Naive thymus-derived CD4-positive, alpha-beta T cell (primary cell): ENCODE data around the gene RPL39L. TPM values are rescaled to one million over a fixed set of nuclear protein-coding genes. Genes with fewer than 3 reads are reported as not detected.
A peak's percentile ranks its signal among the peaks of the same experiment; 100 is the strongest.

Source experiments
- ATAC-seq: fragments of 150-1000 bp; cut with Tn5 transposase; 2 replicates; pipeline ENCODE4 v1.10.0; 2021; ENCODE audit warnings: mild to moderate bottlenecking, moderate library complexity
- CTCF ChIA-PET: fragments of 350-600 bp; sonication (Branson Sonifier 250); formaldehyde crosslinking; loops from one replicate; lab custom pipeline; 2021; ENCODE audit warnings: antibody characterized with exemption; lab: Charles Lee
- POLR2A ChIA-PET: fragments of 350-600 bp; sonication (Branson Sonifier 250); formaldehyde crosslinking; loops from one replicate; lab custom pipeline; 2021; ENCODE audit warnings: antibody characterized with exemption, inconsistent platforms; lab: Charles Lee
- DNase-seq, 9 donors: peaks; one replicate each; pipeline versions ENCODE4 v3.0.0 to v3.0.0-alpha.2; 2020 to 2022; ENCODE audit warnings: mixed read lengths in 1 of 9
- H3K27ac ChIP-seq: one replicate; pipeline ENCODE4 v1.7.0; 2013; ENCODE audit warnings: mild to moderate bottlenecking, low read depth, low read length, moderate library complexity
- H3K27me3 ChIP-seq, 2 donors: one replicate each; pipeline ENCODE4 v1.7.0; 2013; ENCODE audit warnings: low read length in 2 of 2, mild to moderate bottlenecking in 2 of 2, moderate library complexity in 2 of 2; ENCODE audit not compliant: control insufficient read depth in 2 of 2, insufficient read depth in 2 of 2
- H3K36me3 ChIP-seq, 3 experiments: 1 replicate in 2 of 3; 2 replicates in 1 of 3; pipeline ENCODE4 v1.7.0; 2013; ENCODE audit warnings: low read length in 3 of 3, mild to moderate bottlenecking in 3 of 3, moderate library complexity in 1 of 3; ENCODE audit not compliant: insufficient read depth in 3 of 3, control insufficient read depth in 2 of 3
- H3K4me1 ChIP-seq, 2 donors: one replicate each; pipeline ENCODE4 v1.7.0; 2013; ENCODE audit warnings: low read length in 2 of 2, mild to moderate bottlenecking in 2 of 2, moderate library complexity in 1 of 2; ENCODE audit not compliant: control insufficient read depth in 2 of 2, insufficient read depth in 2 of 2
- H3K4me3 ChIP-seq: 2 replicates; pipeline ENCODE4 v1.7.0; 2013; ENCODE audit warnings: mild to moderate bottlenecking, low read length
- H3K9me3 ChIP-seq, 3 experiments: 1 replicate in 2 of 3; 2 replicates in 1 of 3; pipeline ENCODE4 v1.7.0; 2013; ENCODE audit warnings: low read length in 3 of 3; ENCODE audit not compliant: control insufficient read depth in 2 of 3
- H3K27ac Mint-ChIP-seq, 9 donors: one replicate each; pipeline ENCODE4 v1.8.0; 2020 to 2022; ENCODE audit warnings: mixed read lengths in 9 of 9, mild to moderate bottlenecking in 8 of 9, moderate library complexity in 5 of 9, inconsistent platforms in 2 of 9
- H3K27me3 Mint-ChIP-seq, 5 donors: one replicate each; pipeline ENCODE4 v1.8.0; 2021 to 2022; ENCODE audit warnings: mixed read lengths in 5 of 5, mild to moderate bottlenecking in 1 of 5
- H3K36me3 Mint-ChIP-seq, 5 donors: one replicate each; pipeline ENCODE4 v1.8.0; 2020 to 2022; ENCODE audit warnings: mixed read lengths in 5 of 5, mild to moderate bottlenecking in 3 of 5, inconsistent platforms in 1 of 5
- H3K4me1 Mint-ChIP-seq, 7 donors: one replicate each; pipeline ENCODE4 v1.8.0; 2020 to 2022; ENCODE audit warnings: mixed read lengths in 7 of 7, mild to moderate bottlenecking in 3 of 7, inconsistent platforms in 1 of 7
- H3K4me3 Mint-ChIP-seq, 10 donors: one replicate each; pipeline ENCODE4 v1.8.0; 2020 to 2022; ENCODE audit warnings: mild to moderate bottlenecking in 10 of 10, mixed read lengths in 10 of 10, moderate library complexity in 6 of 10, inconsistent platforms in 2 of 10
- H3K9me3 Mint-ChIP-seq, 11 donors: one replicate each; pipeline ENCODE4 v1.8.0; 2020 to 2022; ENCODE audit warnings: mixed read lengths in 11 of 11, mild to moderate bottlenecking in 4 of 11, inconsistent platforms in 1 of 11, moderate library complexity in 1 of 11
- intact Hi-C, 2 donors: fragments of 100-400 bp; cut with micrococcal nuclease; formaldehyde crosslinking; loops; one replicate each; pipeline ENCODE4 v1.15.1; 2023
- polyA plus RNA-seq, 2 donors: library from polyadenylated mRNA; unstranded; fragments of 300-500 nt; fragmentation: Illumina TruSeq; gene quantifications; one replicate each; pipeline ENCODE4 v1.2.3, GENCODE V29; 2021
- total RNA-seq, 6 experiments: library from RNA in 5 of 6; stranded (reverse) in 5 of 6; gene quantifications; 1 replicate in 5 of 6; 2 replicates in 1 of 6; pipeline ENCODE4 v1.2.3 and lab custom pipeline; 2021 to 2026

The RPL39L gene
- total and polyA plus RNA-seq, 7 experiments from 2014 or later: 0.81 to 14.0 (median 3.5) TPM; not detected in 1

DNA sequence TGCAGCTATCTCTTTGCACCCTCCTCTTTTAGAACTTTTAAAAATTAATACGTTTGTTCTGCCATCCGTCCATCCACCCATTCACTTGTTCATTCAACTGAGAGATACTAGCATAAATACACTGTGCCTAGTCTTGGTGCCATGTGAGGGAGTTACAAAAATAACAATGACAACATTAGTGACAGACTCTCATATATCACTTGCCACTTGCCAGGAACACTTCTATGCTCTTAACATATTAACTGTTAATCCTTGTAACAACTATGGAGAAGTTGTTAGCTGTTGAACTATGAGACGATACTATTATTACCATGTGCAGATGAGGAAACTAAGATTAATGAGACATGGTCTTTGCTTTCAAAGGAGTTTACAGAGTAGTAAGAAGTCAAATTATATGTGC lies 33.6 kb downstream of the RPL39L start:
- no peak for ATAC-seq
- H3K36me3 Mint-ChIP-seq: peaks cover 0 to 2% (median 0%) of the 10 kb centered on the region in 5 donors

DNA sequence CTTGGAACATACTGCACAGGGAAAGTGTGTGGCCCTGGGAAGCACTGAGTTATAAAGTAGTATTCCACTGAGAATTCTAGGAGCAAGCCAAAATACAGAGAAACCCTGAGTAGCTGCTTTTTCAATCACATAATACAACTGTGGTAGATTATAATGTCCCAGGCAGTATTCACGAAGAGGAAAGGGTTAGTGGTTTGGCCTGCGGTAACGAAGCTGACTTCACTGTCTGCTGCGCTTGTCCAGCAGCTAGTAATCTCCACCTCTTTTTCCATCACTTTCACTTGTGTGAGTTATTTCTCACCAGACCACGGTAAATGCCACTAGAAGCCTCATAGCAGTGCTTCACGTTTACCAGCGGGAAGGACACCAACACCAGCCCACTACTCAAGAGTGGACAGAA lies 34.4 kb downstream of the RPL39L start:
- H3K27ac ChIP-seq: no peak overlapping the region
- DNase-seq: no peak
- H3K4me1 ChIP-seq: peaks cover 18 to 20% of the 10 kb centered on the region in 2 donors
- ATAC-seq: no peak
- H3K36me3 ChIP-seq: no peaks in the 10 kb centered on the region
- Mint-ChIP-seq H3K27me3 (no peaks in the 10 kb centered on the region), H3K36me3 (peaks cover 0 to 4% (median 0%) of the 10 kb centered on the region in 5 donors), H3K4me3 (no peak overlapping the region), H3K4me1 (peaks cover 14 to 31% (median 23%) of the 10 kb centered on the region in 7 donors), H3K27ac (peak overlapping the region in 1 of 9 donors; percentile 62), H3K9me3 (no peaks in the 10 kb centered on the region)
- no peak overlapping the region for H3K4me3 ChIP-seq
- no peaks in the 10 kb centered on the region for H3K27me3 ChIP-seq
- CTCF ChIA-PET: interaction anchor here (1.2 to 1.7 kb wide), 2 partner anchors 8 to 10 kb away, joined by 4 to 8 read pairs; no protein-coding TSS in a partner anchor
- H3K9me3 ChIP-seq: no peaks in the 10 kb centered on the region
- intact Hi-C loops: no loop called here
- POLR2A ChIA-PET: no interaction called here

More for the DNA sequence above, 33.6 kb downstream of the RPL39L start:
- POLR2A ChIA-PET: no interaction called here
- no peak overlapping the region for H3K27ac ChIP-seq
- H3K4me1 ChIP-seq: peaks cover 18 to 20% of the 10 kb centered on the region in 2 donors
- Mint-ChIP-seq H3K27ac (no peak overlapping the region), H3K4me3 (no peak overlapping the region), H3K4me1 (peaks cover 14 to 28% (median 23%) of the 10 kb centered on the region in 7 donors), H3K9me3 (no peaks in the 10 kb centered on the region), H3K27me3 (no peaks in the 10 kb centered on the region)
- H3K27me3 ChIP-seq: no peaks in the 10 kb centered on the region
- no peaks in the 10 kb centered on the region for H3K9me3 ChIP-seq
- H3K36me3 ChIP-seq: no peaks in the 10 kb centered on the region
- H3K4me3 ChIP-seq: no peak overlapping the region
- CTCF ChIA-PET: interaction anchor here (1.3 to 2.9 kb wide), 3 partner anchors 59 to 256 kb away, joined by 3 to 12 read pairs (median 8); no protein-coding TSS in a partner anchor
- intact Hi-C loops: no loop called here
- DNase-seq: no peak

DNA sequence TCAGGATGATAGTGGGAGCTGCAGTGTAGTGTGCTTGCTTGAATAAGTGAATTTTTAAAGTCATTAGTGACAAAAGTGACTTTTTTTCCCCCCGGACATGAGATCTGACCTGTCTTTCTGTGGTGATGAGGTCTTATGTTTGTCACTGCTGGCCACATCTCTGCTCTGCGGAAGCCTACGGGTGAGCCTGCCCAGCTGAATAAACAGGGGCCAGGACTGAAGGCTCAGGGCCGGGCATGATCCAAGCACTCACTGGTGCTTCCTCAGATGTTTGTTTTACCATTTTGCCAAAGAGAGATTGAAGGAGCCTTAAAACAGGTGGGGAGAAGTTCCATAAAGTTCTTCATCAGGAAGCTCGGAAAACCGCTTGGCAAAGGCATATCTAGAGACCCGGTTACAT lies 35.0 kb downstream of the RPL39L start:
- ChIA-PET POLR2A (no interaction called here), CTCF (interaction anchor here (1.2 to 1.7 kb wide), 2 partner anchors 9 to 11 kb away, joined by 4 to 8 read pairs; no protein-coding TSS in a partner anchor)
- Mint-ChIP-seq H3K27ac (peak overlapping the region in 1 of 9 donors; percentile 29), H3K27me3 (no peaks in the 10 kb centered on the region), H3K36me3 (peaks cover 0 to 7% (median 0%) of the 10 kb centered on the region in 5 donors), H3K9me3 (peaks cover 0 to 4% (median 0%) of the 10 kb centered on the region in 11 donors), H3K4me3 (no peak overlapping the region), H3K4me1 (peaks cover 14 to 31% (median 23%) of the 10 kb centered on the region in 7 donors)
- DNase-seq (no peak), ATAC-seq (no peak)
- Histone ChIP-seq H3K27me3 (no peaks in the 10 kb centered on the region), H3K4me1 (peaks cover 18 to 20% of the 10 kb centered on the region in 2 donors), H3K9me3 (no peaks in the 10 kb centered on the region), H3K36me3 (no peaks in the 10 kb centered on the region), H3K4me3 (no peak overlapping the region), H3K27ac (no peak overlapping the region)
- intact Hi-C loops: no loop called here

DNA sequence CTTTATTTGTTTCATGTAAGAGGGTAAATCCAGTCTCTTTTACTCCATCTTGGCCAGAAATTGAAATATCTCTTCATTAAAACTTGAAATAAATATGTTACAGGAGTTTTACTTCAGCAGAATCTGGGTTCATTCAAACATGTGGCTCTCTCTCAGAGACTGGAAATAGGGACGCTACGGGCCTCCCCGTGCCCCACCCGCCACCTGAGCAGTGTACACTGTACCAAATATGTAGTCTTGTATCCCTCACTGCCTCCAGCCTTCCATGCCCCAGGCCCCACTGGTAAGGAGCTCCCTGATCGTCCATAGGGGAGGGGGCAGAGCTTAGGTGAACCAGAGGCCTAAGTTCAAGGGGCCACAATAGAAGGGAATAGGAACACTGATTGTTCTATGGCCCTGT lies 36.0 kb downstream of the RPL39L start:
- Histone ChIP-seq H3K4me1 (peaks cover 18 to 20% of the 10 kb centered on the region in 2 donors), H3K36me3 (no peaks in the 10 kb centered on the region), H3K27ac (no peak overlapping the region), H3K9me3 (no peaks in the 10 kb centered on the region), H3K27me3 (no peaks in the 10 kb centered on the region), H3K4me3 (no peak overlapping the region)
- no peak for ATAC-seq
- H3K9me3 Mint-ChIP-seq: peaks cover 0 to 11% (median under 1%) of the 10 kb centered on the region in 11 donors
- no peak for DNase-seq
- ChIA-PET POLR2A (no interaction called here), CTCF (interaction anchor here (2.8 kb wide), 1 partner anchor 10 kb away, joined by 20 read pairs; no protein-coding TSS in a partner anchor)
- no peak overlapping the region for H3K4me3 Mint-ChIP-seq
- H3K36me3 Mint-ChIP-seq: peaks cover 0 to 13% (median 0%) of the 10 kb centered on the region in 5 donors
- no peaks in the 10 kb centered on the region for H3K27me3 Mint-ChIP-seq
- peaks cover 15 to 31% (median 26%) of the 10 kb centered on the region in 7 donors for H3K4me1 Mint-ChIP-seq
- intact Hi-C loops: no loop called here
- H3K27ac Mint-ChIP-seq: peak overlapping the region in 2 of 9 donors; percentile 59 to 78

DNA sequence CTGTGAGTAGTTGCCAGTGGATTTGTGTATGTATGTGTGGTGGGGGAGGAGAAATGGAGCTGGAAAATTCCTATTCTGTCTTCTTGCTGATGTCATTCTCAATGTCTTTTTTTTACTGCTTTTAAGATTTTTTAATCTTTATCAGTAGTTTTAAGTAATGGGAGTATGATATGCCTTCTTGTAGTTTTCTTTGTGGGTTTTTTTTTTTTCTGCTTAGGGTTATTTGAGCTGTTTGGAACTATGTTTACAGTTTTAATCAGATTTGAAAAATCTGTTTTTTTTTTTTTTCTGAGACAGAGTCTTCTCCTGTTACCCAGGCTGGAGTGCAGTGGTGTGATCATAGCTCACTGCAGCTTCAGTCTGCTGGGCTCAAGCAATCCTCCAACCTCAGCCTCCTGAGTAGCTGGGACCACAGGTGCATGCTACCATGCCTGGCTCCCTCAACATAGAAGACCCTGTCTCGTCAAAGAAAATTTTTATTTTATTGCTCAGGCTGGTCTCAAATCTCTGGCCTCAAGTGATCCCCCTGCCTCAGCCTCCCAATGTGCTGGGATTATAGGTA lies 37.1 kb downstream of the RPL39L start:
- intact Hi-C loops: no loop called here
- POLR2A ChIA-PET: interaction anchor here (0.6 to 1.4 kb wide), 4 partner anchors 27 to 193 kb away, joined by 3 to 4 read pairs (median 3); no protein-coding TSS in a partner anchor
- DNase-seq (no peak), ATAC-seq (no peak)
- H3K4me3 Mint-ChIP-seq: peak overlapping the region; percentile 62 to 89 (median 78)
- peaks cover 0 to 20% (median under 1%) of the 10 kb centered on the region in 5 donors for H3K36me3 Mint-ChIP-seq
- no peaks in the 10 kb centered on the region for H3K36me3 ChIP-seq
- no peak overlapping the region for H3K27ac ChIP-seq
- peaks cover 15 to 35% (median 26%) of the 10 kb centered on the region in 7 donors for H3K4me1 Mint-ChIP-seq
- H3K9me3 ChIP-seq: no peaks in the 10 kb centered on the region
- no peaks in the 10 kb centered on the region for H3K27me3 Mint-ChIP-seq
- H3K27ac Mint-ChIP-seq: peak overlapping the region; percentile 52 to 89 (median 72)
- peaks cover 0 to 14% (median 4%) of the 10 kb centered on the region in 11 donors for H3K9me3 Mint-ChIP-seq
- H3K4me1 ChIP-seq: peaks cover 18 to 20% of the 10 kb centered on the region in 2 donors
- CTCF ChIA-PET: interaction anchor here (0.6 to 2.8 kb wide), 8 partner anchors 11 to 485 kb away, joined by 3 to 20 read pairs (median 3); no protein-coding TSS in a partner anchor
- H3K27me3 ChIP-seq: no peaks in the 10 kb centered on the region
- H3K4me3 ChIP-seq: peak overlapping the region; percentile 34

DNA sequence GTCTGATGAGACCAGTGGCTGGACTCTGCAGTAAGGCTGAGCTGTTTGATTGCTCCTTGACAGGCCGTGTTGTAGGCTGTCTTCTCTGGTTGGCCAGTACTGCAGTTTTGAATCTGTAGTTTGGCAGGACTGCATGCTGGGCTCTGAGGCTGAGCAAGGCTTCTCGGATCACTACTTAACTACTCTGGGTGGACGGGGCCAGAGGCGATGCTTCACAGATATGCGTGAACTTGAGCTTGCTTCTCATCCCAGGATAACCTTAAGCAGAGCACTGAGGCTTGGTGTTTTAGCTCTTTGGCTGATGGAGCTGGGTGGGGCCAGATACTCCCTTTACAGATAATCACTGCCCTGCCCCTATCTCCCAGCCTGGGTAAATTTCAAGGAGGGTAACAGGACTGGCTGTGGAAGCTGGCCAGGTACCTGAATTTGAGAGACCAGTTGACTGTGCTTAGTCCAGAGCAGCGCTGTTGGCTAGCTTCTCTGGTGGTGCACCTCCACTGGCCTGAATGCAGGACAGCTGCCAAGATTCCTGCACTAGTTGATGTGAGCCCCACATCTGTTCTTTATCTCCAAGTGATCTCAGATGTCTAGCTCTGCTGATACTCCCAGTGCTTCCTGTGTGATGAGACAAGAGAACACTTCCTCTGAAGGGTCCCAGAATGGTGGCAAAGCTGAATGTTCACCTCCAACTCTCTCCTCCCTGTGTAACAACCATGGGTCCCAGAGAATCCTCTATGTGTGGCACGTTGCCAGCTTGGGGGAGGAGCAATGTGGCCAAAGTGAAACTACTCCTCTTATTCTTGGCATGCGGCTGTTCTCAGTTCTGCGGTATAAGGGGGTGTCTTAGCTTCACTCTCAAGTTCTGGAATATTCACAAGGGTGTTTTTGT lies 37.9 kb downstream of the RPL39L start:
- Histone ChIP-seq H3K27me3 (no peaks in the 10 kb centered on the region), H3K27ac (no peak overlapping the region), H3K9me3 (no peaks in the 10 kb centered on the region), H3K4me1 (peaks cover 18 to 20% of the 10 kb centered on the region in 2 donors), H3K4me3 (peak overlapping the region; percentile 34), H3K36me3 (no peaks in the 10 kb centered on the region)
- DNase-seq (peak; percentile 11 to 51 (median 38)), ATAC-seq (peak; percentile 76)
- peaks cover 0 to 19% (median 5%) of the 10 kb centered on the region in 11 donors for H3K9me3 Mint-ChIP-seq
- peaks cover 15 to 40% (median 26%) of the 10 kb centered on the region in 7 donors for H3K4me1 Mint-ChIP-seq
- peak overlapping the region; percentile 52 to 89 (median 72) for H3K27ac Mint-ChIP-seq
- ChIA-PET CTCF (interaction anchor here (0.6 to 2.8 kb wide), 8 partner anchors 12 to 485 kb away, joined by 3 to 20 read pairs (median 3); no protein-coding TSS in a partner anchor), POLR2A (interaction anchor here (1.0 to 1.4 kb wide), 3 partner anchors 28 to 192 kb away, joined by 3 to 4 read pairs (median 3); no protein-coding TSS in a partner anchor)
- H3K4me3 Mint-ChIP-seq: peak overlapping the region; percentile 62 to 89 (median 78)
- no peaks in the 10 kb centered on the region for H3K27me3 Mint-ChIP-seq
- intact Hi-C loops: loop anchor here in 1 of 2 donors (1.0 kb wide), 1 partner anchor 252 kb away; no protein-coding TSS in a partner anchor
- H3K36me3 Mint-ChIP-seq: peaks cover 0 to 23% (median 4%) of the 10 kb centered on the region in 5 donors
